ACHN (cell line): ENCODE data around the gene HCFC2.

Source experiments
- DNase-seq: peaks from one replicate; pipeline ENCODE4 v3.0.0-alpha.2; 2015
- in situ Hi-C: cut with HindIII; loops from 2 replicates; pipeline ENCODE4 v1.10.0; 2017; ENCODE audit warnings: low sequenced_read_pairs, low pct_ligation_motif_present, low pct_unique_long_range_greater_than_20kb

HCFC2 gene

DNA sequence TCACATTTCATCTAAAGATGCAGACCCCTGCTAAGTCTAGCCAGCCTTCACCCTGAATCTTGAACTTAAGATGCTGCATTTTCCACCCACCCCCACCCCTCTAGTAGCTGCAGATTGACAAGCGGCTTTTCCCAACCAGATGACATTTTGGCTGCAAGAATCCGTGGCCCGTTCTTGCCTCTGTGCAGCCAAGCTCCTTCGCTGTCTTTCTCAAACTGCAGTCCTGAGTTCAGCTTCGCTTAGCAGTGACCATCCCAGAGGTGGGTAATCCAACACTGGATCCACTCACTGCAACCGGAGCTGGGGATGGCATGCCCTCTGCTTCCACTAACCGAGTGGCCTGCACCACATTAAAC, 74.4 kb downstream of the HCFC2 start:
- no peak for DNase-seq
- in situ Hi-C loops: no loop called here

- in situ Hi-C loops: no loop called here
These were observed 78.2 kb downstream of the HCFC2 start for GRCh38 chr12:104142543-104142942.

DNA sequence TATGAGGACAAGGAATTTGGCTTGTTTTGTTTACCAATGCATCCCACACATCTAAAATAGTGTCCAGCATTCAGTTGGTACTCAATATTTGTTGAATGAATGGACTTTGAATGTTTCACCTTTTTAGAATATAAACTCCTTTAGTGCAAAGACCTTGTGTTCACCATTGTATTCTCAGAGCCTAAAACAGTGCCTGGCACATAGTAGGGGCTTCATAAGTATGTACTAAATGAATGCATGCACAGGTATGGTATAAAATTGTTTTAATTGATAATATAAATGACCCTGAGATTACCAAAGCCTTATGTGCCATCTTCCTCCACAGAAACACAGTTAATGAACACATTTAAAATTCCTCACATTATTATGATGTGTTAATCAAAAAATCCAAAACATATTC, 78.7 kb downstream of the HCFC2 start:
- no peak for DNase-seq
- in situ Hi-C loops: no loop called here

More at GRCh38 chr12:104142543-104142942, 78.2 kb downstream of the HCFC2 start:
- no peak for DNase-seq

GRCh38 chr12:104143918-104144317, 79.6 kb downstream of the HCFC2 start:
- in situ Hi-C loops: no loop called here
- DNase-seq: no peak

DNA sequence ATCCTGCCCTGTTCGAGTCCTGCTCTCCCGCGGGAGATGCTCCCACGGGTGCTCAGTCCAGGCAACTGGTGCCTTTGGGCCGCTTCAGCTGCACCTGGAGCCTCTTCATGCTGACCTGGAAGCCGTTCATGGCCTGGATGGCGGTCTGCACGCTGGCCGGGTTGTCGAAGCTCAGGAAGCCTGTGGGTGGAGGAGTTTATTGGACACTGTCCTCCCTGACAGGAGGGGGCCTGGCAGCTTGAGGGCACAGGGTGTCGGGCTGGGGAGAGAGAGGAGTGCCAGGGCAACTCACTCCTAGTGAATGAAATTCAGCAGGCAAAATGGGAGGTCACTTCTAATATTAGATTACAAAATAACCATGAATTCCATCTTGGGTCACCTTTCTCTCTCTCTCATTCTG, 83.0 kb downstream of the HCFC2 start:
- DNase-seq: no peak
- in situ Hi-C loops: no loop called here

- DNase-seq: no peak
- in situ Hi-C loops: no loop called here
These were observed 86.1 kb downstream of the HCFC2 start for GRCh38 chr12:104150416-104150815.

DNA sequence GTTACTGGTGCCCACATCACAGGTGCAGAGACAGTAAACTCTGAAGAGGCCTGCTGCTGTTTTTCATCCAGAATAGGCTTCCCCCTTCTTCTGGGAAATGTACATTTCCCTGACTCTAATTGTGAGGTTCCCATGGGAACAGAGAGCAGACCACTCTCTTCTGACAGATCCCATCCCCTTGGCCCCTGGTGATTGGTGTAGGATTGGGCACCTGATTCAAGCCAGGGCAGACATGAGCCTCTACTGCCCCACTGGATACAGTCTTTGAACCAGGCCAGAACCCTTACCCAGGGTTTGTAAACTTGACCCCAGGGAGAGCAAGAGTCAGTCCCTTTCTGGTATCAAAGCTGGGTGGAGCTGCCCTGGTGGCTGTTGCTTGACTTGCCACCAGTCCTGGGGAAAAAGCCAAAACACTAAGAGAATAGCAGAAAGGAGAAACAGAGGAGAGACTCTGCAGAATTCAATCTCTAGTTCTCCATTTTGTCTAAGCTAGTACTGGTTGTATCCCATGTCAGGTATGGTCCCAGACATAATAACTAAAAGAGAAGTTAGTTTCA, 88.4 kb downstream of the HCFC2 start:
- DNase-seq: no peak
- in situ Hi-C loops: no loop called here

DNA sequence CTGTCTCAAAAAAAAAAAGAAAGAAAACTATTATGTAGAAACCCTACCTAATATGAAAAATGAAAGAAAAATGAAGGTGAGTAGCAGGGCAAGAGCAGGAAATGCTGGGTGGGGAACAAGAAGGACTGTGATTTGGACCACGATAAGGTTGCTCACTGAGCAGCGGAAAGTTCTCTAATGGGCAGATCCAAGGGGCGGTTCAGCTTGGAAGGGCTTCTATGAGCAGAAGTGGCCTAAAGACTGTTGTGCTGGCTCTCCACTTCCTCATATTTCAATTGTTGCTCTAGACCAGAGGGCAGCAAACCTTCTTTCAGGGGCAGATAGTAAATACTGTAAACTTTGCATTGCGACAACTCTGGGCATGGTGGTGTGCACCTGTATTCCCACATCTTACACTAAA, 90.0 kb downstream of the HCFC2 start:
- no peak for DNase-seq
- in situ Hi-C loops: no loop called here

GRCh38 chr12:104154806-104155205, 90.5 kb downstream of the HCFC2 start:
- in situ Hi-C loops: no loop called here
- DNase-seq: no peak
